ENCODE results near the gene IMPDH1. TPM values are rescaled to one million over a fixed set of nuclear protein-coding genes. Genes with fewer than 3 reads are reported as not detected.
"Not testable (repeated sequence)": the region's sequence is repeated elsewhere in the genome, so short reads cannot be mapped to it uniquely, and the experiment has no call there.

IMPDH1 gene
- 100 to 1,000 TPM in 2 of 6 donors, 10 to 100 TPM in 4; 47.2 to 107 (median 81.5) TPM for total RNA-seq

DNA sequence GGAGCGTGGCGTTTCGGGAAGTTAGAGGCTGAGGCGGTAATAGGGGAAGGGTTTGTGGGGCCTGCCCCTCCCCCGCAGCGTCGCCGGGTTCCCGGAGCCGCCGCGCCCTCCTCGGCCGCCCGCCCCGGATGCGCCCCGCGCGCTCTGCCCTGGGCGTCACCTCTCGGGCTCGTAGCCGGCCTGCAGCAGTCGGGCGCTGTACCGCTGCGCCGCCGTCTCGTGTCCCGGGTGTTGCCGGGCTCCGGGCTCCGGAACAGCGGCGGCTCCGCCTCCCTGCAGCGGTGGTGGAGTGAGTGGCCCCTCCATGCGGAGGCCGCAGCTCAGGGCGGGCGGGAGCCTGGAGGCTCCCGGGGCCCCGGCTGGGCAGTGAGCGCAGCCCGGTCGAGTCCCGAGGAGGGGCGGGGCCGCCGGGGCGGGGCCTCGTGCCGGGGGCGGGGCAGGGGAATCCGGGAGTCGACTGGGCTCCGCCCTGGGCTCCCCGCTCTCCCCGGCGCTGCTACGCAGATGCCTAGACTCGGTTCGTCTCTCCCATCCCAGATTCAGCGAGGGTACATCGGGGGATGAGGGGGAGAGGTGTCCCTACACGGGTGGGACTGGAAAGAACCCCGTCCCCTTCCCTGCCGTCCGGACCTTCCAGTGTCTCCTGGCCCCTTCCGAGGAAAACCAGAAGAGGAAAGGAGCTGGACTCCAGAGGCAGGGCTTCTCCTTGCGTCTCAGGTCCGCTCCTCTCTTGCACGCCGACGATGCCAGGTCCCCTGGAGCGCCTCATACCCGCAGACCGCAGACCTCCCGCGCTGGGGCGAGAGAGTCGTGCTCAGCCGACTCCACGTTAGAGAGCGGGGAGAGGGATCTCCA, at the start of gene IMPDH1:
Gene IMPDH1 (minus strand): TSS at position 387 of the 855 bp plus-strand sequence. CDS start 81 bp downstream, at position 306.
- Histone ChIP-seq H3K27me3 (no peaks in the 10 kb centered on the region), H3K4me3 (peak within 1 kb of the TSS; percentile 48 to 81 (median 74)), H3K4me1 (peaks cover 35 to 53% (median 47%) of the 10 kb centered on the region in 4 donors), H3K27ac (peak within 1 kb of the TSS; percentile 91 to 98 (median 94)), H3K9me3 (no peaks in the 10 kb centered on the region), H3K36me3 (no peaks in the 10 kb centered on the region)
- TF ChIP-seq POLR2A (IDR thresholded peaks at IDR 0.05) (peak in 3 of 4 donors; percentile 12 to 89 (median 60)), POLR2AphosphoS5 (IDR thresholded peaks at IDR 0.05) (peak; percentile 68 to 73), EP300 (IDR thresholded peaks at IDR 0.05) (peak in 1 of 4 donors; percentile 33)
- TF ChIP-seq, protein P1, sequence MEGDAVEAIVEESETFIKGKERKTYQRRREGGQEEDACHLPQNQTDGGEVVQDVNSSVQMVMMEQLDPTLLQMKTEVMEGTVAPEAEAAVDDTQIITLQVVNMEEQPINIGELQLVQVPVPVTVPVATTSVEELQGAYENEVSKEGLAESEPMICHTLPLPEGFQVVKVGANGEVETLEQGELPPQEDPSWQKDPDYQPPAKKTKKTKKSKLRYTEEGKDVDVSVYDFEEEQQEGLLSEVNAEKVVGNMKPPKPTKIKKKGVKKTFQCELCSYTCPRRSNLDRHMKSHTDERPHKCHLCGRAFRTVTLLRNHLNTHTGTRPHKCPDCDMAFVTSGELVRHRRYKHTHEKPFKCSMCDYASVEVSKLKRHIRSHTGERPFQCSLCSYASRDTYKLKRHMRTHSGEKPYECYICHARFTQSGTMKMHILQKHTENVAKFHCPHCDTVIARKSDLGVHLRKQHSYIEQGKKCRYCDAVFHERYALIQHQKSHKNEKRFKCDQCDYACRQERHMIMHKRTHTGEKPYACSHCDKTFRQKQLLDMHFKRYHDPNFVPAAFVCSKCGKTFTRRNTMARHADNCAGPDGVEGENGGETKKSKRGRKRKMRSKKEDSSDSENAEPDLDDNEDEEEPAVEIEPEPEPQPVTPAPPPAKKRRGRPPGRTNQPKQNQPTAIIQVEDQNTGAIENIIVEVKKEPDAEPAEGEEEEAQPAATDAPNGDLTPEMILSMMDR (IDR thresholded peaks at IDR 0.05) = peak in 2 of 6 experiments; percentile 4 to 12
- ATAC-seq (ENCODE audit: low FRiP score in 2 of 2) (peak; percentile 94 to 97), DNase-seq (peak; percentile 94 to 100)
- 0% methylated on average over 7 to 30 of the region's 87 CpGs for WGBS, 2 donors

DNA sequence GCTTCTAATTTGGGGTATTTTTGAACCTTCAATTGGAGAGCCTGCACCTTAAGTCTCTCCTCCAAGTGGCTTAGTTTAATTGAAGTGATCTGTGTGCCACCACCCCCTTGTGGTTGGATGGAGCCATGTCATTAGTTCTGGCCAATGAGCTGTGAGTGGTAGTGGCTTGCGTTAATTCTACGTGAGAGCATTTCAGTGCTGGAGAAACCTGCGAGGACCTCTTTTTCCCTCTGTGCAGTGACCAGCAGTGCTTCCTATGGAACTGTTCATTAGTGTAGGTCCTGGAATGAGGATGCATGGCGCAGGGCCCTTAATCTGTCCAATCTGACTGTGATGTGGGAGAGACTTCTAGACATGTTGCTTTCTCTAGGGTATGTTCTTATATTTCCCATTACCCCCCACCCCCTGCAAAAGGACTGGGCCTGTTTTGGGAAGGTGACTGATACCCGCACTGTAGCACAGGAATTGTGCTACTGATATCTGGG, 49.7 kb upstream of the IMPDH1 start:
- Histone ChIP-seq H3K9me3 (no peaks in the 10 kb centered on the region), H3K36me3 (no peaks in the 10 kb centered on the region), H3K4me3 (no peak overlapping the region), H3K27ac (no peak overlapping the region), H3K4me1 (peaks cover 13 to 36% (median 29%) of the 10 kb centered on the region in 4 donors), H3K27me3 (no peaks in the 10 kb centered on the region)
- ATAC-seq (ENCODE audit: low FRiP score in 2 of 2) (peak; percentile 54 to 75), DNase-seq (peak in 1 of 2 donors; percentile 72)
- WGBS, 2 donors = 37 to 54% methylated on average over 4 to 5 of the region's 5 CpGs
- TF ChIP-seq, protein P1 (IDR thresholded peaks at IDR 0.05) = peak; percentile 65 to 81 (median 78)
- TF ChIP-seq POLR2A (IDR thresholded peaks at IDR 0.05) = no peak
- TF ChIP-seq EP300 (IDR thresholded peaks at IDR 0.05) = no peak
- no peak for TF ChIP-seq POLR2AphosphoS5 (IDR thresholded peaks at IDR 0.05)

DNA sequence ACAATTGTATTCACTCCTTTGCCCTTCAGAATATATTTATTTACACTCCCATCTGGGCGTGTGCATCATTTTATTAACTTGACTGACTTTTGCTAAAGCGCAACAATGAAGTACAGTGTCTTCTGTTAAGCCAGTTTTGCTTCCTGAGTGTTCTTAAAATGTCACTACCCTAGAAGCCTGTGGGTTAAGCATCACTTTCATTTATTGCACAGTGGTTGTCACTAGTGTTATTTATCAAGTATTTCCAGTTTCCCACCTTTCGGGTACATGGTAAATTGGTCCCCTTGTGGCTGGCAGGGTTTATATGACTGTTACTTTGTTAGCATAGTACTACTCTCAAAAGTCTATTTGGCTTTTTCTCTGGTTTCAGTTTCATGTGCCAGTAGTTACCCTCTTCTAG, 49.2 kb upstream of the IMPDH1 start:
- ATAC-seq (ENCODE audit: low FRiP score in 2 of 2) (no peak), DNase-seq (no peak)
- H3K27me3 ChIP-seq = no peaks in the 10 kb centered on the region
- H3K9me3 ChIP-seq = no peaks in the 10 kb centered on the region
- peak overlapping the region in 1 of 4 donors; percentile 17 for H3K27ac ChIP-seq
- no peak overlapping the region for H3K4me3 ChIP-seq
- 41 to 59% methylated on average over 3 of the region's 3 CpGs for WGBS, 2 donors
- H3K4me1 ChIP-seq = peaks cover 15 to 40% (median 30%) of the 10 kb centered on the region in 4 donors
- no peak for TF ChIP-seq POLR2AphosphoS5 (IDR thresholded peaks at IDR 0.05)
- TF ChIP-seq EP300 (IDR thresholded peaks at IDR 0.05) = no peak
- no peak for TF ChIP-seq POLR2A (IDR thresholded peaks at IDR 0.05)
- TF ChIP-seq, protein P1 (IDR thresholded peaks at IDR 0.05) = no peak
- H3K36me3 ChIP-seq = no peaks in the 10 kb centered on the region

DNA sequence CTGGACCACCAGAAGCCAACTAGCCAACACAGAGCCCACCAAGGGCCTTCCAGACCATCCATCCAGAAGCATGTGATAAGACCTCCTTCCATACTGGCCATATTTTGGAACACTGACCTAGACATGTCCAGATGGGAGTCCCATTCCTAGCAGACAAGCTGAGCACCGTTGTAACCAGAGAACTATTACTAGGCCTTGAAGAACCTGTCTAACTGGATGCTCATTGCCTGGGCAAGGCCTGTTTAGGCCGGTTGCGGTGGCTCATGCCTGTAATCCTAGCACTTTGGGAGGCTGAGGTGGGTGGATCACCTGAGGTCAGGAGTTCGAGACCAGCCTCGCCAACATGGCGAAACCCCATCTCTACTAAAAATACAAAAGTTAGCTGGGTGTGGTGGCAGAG, 47.6 kb upstream of the IMPDH1 start:
- H3K9me3 ChIP-seq; H3K27me3 ChIP-seq; DNase-seq; H3K4me3 ChIP-seq; H3K27ac ChIP-seq; ATAC-seq (ENCODE audit: low FRiP score in 2 of 2); H3K36me3 ChIP-seq: not testable (repeated sequence)
- WGBS, 2 donors = 89 to 95% methylated on average over 5 to 6 of the region's 6 CpGs
- H3K4me1 ChIP-seq = peaks cover 19 to 40% (median 32%) of the 10 kb centered on the region in 4 donors

DNA sequence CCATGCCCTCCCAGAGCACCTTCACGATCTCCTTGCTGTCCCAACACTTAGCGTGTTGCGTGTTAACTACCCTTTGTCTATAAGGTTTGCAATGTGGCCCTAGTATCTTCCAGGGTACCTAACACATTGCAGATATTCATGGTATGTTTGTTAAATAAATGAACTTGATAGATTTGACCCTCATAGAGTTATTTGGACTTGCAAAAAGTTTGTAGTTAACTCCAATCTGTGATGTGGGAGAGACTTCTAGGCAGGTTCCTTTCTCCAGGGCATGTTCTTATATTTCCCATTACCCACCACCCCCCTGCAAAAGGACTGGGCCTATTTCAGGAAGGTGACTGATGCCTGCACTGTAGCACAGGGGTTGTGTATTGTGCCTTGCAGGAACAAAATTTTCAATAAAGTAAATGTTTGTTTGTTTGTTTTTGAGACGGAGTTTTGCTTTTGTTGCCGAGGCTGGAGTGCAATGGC, 46.5 kb upstream of the IMPDH1 start:
- H3K4me3 ChIP-seq = peak overlapping the region; percentile 75 to 94 (median 90)
- H3K27me3 ChIP-seq = no peaks in the 10 kb centered on the region
- 4 to 9% methylated on average over 5 of the region's 5 CpGs for WGBS, 2 donors
- peak overlapping the region; percentile 87 to 92 (median 90) for H3K27ac ChIP-seq
- no peak for ATAC-seq (ENCODE audit: low FRiP score in 2 of 2)
- no peak for DNase-seq
- no peaks in the 10 kb centered on the region for H3K9me3 ChIP-seq
- H3K36me3 ChIP-seq = no peaks in the 10 kb centered on the region
- H3K4me1 ChIP-seq = peaks cover 19 to 40% (median 32%) of the 10 kb centered on the region in 4 donors
- TF ChIP-seq, protein P1 (IDR thresholded peaks at IDR 0.05) = no peak
- TF ChIP-seq EP300 (IDR thresholded peaks at IDR 0.05) (no peak), POLR2A (IDR thresholded peaks at IDR 0.05) (no peak), POLR2AphosphoS5 (IDR thresholded peaks at IDR 0.05) (no peak)

Data from upper lobe of left lung (tissue), 6 donors.